ENCODE measurements around the gene KIFAP3.

- TF ChIP-seq CTCF (IDR thresholded peaks at IDR 0.05) (no peak), POLR2A (IDR thresholded peaks at IDR 0.05) (no peak), EP300 (IDR thresholded peaks at IDR 0.05) (no peak), POLR2AphosphoS5 (IDR thresholded peaks at IDR 0.05) (no peak)
These were observed 189.3 kb downstream of the KIFAP3 start for GRCh38 chr1:169885207-169885606.
